Activated naive CD8-positive, alpha-beta T cell treated with anti-CD3 and anti-CD28 coated beads, Interleukin-2, amount 50 U/mL, for 24 hours (primary cell): ENCODE data around the gene ZMYND19.
"Not testable (repeated sequence)": the region's sequence is repeated elsewhere in the genome, so short reads cannot be mapped to it uniquely, and the experiment has no call there.

ENCODE experiments used
- ATAC-seq: fragments of 150-1000 bp; cut with Tn5 transposase; one replicate; pipeline ENCODE4 v1.10.0; 2021
- DNase-seq: peaks from one replicate; pipeline ENCODE4 v3.0.0; 2021
- H3K27ac Mint-ChIP-seq: one replicate; pipeline ENCODE4 v1.8.0; 2021; ENCODE audit warnings: mild to moderate bottlenecking, mixed read lengths
- H3K27me3 Mint-ChIP-seq: one replicate; pipeline ENCODE4 v1.8.0; 2021; ENCODE audit warnings: mixed read lengths
- H3K36me3 Mint-ChIP-seq: one replicate; pipeline ENCODE4 v1.8.0; 2021; ENCODE audit warnings: low read depth, mixed read lengths
- H3K4me1 Mint-ChIP-seq: one replicate; pipeline ENCODE4 v1.8.0; 2021; ENCODE audit warnings: mixed read lengths
- H3K4me3 Mint-ChIP-seq: one replicate; pipeline ENCODE4 v1.8.0; 2021; ENCODE audit warnings: mild to moderate bottlenecking, moderate library complexity, mixed read lengths
- H3K9me3 Mint-ChIP-seq: one replicate; pipeline ENCODE4 v1.8.0; 2021; ENCODE audit warnings: mixed read lengths

Gene ZMYND19

GRCh38 chr9:137544176-137544760 lies 46.0 kb downstream of the ZMYND19 start:
- peaks cover 5% of the 10 kb centered on the region for H3K4me1 Mint-ChIP-seq
- H3K27me3 Mint-ChIP-seq: no peaks in the 10 kb centered on the region
- no peak overlapping the region for H3K4me3 Mint-ChIP-seq
- no peaks in the 10 kb centered on the region for H3K9me3 Mint-ChIP-seq
- no peak overlapping the region for H3K27ac Mint-ChIP-seq
- peak; percentile 64 for ATAC-seq
- no peaks in the 10 kb centered on the region for H3K36me3 Mint-ChIP-seq
- no peak for DNase-seq

- H3K27me3 Mint-ChIP-seq: no peaks in the 10 kb centered on the region
- H3K4me3 Mint-ChIP-seq: no peak overlapping the region
- no peaks in the 10 kb centered on the region for H3K36me3 Mint-ChIP-seq
- no peak overlapping the region for H3K27ac Mint-ChIP-seq
- DNase-seq: no peak
- ATAC-seq: peak; percentile 13
- peaks cover 1% of the 10 kb centered on the region for H3K4me1 Mint-ChIP-seq
- H3K9me3 Mint-ChIP-seq: no peaks in the 10 kb centered on the region
Measured at GRCh38 chr9:137543237-137543963, 46.9 kb downstream of the ZMYND19 start.

- Mint-ChIP-seq H3K27ac (no peak overlapping the region), H3K27me3 (no peaks in the 10 kb centered on the region), H3K4me3 (no peak overlapping the region), H3K36me3 (no peaks in the 10 kb centered on the region), H3K4me1 (peaks cover 2% of the 10 kb centered on the region), H3K9me3 (no peaks in the 10 kb centered on the region)
- DNase-seq (no peak), ATAC-seq (no peak)
Measured at GRCh38 chr9:137542486-137542885, 47.8 kb downstream of the ZMYND19 start.

- H3K27ac Mint-ChIP-seq: no peak overlapping the region
- no peak overlapping the region for H3K4me3 Mint-ChIP-seq
- DNase-seq (no peak), ATAC-seq (no peak)
- H3K27me3 Mint-ChIP-seq: no peaks in the 10 kb centered on the region
- peaks cover 17% of the 10 kb centered on the region for H3K4me1 Mint-ChIP-seq
- peaks cover 8% of the 10 kb centered on the region for H3K9me3 Mint-ChIP-seq
- peaks cover 8% of the 10 kb centered on the region for H3K36me3 Mint-ChIP-seq
Measured at GRCh38 chr9:137540536-137540935, 49.8 kb downstream of the ZMYND19 start.

- ATAC-seq: no peak
- H3K4me1 Mint-ChIP-seq: peaks cover 25% of the 10 kb centered on the region
Measured at GRCh38 chr9:137538058-137538457, 52.3 kb downstream of the ZMYND19 start.

GRCh38 chr9:137536594-137537131 lies 53.6 kb downstream of the ZMYND19 start:
- peak; percentile 14 for ATAC-seq
- peak overlapping the region; percentile 82 for H3K27ac Mint-ChIP-seq
- H3K27me3 Mint-ChIP-seq, H3K9me3 Mint-ChIP-seq, H3K4me3 Mint-ChIP-seq, DNase-seq: not testable (repeated sequence)
- peaks cover 12% of the 10 kb centered on the region for H3K36me3 Mint-ChIP-seq
- peaks cover 25% of the 10 kb centered on the region for H3K4me1 Mint-ChIP-seq

More at GRCh38 chr9:137538058-137538457, 52.3 kb downstream of the ZMYND19 start:
- Mint-ChIP-seq H3K9me3 (peaks cover 8% of the 10 kb centered on the region), H3K36me3 (peaks cover 12% of the 10 kb centered on the region), H3K27ac (no peak overlapping the region), H3K27me3 (no peaks in the 10 kb centered on the region), H3K4me3 (no peak overlapping the region)
- no peak for DNase-seq

GRCh38 chr9:137535120-137535428 lies 55.2 kb downstream of the ZMYND19 start:
- Mint-ChIP-seq H3K4me3 (no peak overlapping the region), H3K4me1 (peaks cover 28% of the 10 kb centered on the region), H3K27ac (peak overlapping the region; percentile 67), H3K36me3 (peaks cover 12% of the 10 kb centered on the region), H3K9me3 (peaks cover 8% of the 10 kb centered on the region), H3K27me3 (no peaks in the 10 kb centered on the region)
- DNase-seq (no peak), ATAC-seq (no peak)

- Mint-ChIP-seq H3K4me3 (no peak overlapping the region), H3K4me1 (peaks cover 31% of the 10 kb centered on the region), H3K9me3 (peaks cover 8% of the 10 kb centered on the region), H3K36me3 (peaks cover 12% of the 10 kb centered on the region), H3K27ac (peak overlapping the region; percentile 67), H3K27me3 (no peaks in the 10 kb centered on the region)
- ATAC-seq: peak; percentile 53
- no peak for DNase-seq
Measured at GRCh38 chr9:137534256-137535119, 55.8 kb downstream of the ZMYND19 start.

GRCh38 chr9:137532891-137533468 lies 57.3 kb downstream of the ZMYND19 start:
- Mint-ChIP-seq H3K36me3 (peaks cover 12% of the 10 kb centered on the region), H3K4me1 (peaks cover 37% of the 10 kb centered on the region)
- H3K4me3 Mint-ChIP-seq, H3K9me3 Mint-ChIP-seq, H3K27me3 Mint-ChIP-seq, ATAC-seq, H3K27ac Mint-ChIP-seq, DNase-seq: not testable (repeated sequence)
